Liver (tissue), 9 donors: ENCODE measurements around the gene RPS3. TPM values are rescaled to one million over a fixed set of nuclear protein-coding genes. Genes with fewer than 3 reads are reported as not detected.

Source experiments
- DNase-seq: peaks from one replicate; pipeline ENCODE4 v3.0.0-alpha.2; 2017; ENCODE audit warnings: low spot score
- H3K27ac ChIP-seq, 2 donors: one replicate each; pipeline ENCODE4 v1.7.0; 2013; ENCODE audit warnings: inconsistent platforms in 2 of 2, low read length in 2 of 2, control low read depth in 1 of 2, low read depth in 1 of 2, mild to moderate bottlenecking in 1 of 2
- H3K27me3 ChIP-seq, 4 donors: one replicate each; pipeline versions ENCODE4 v1.6.1 to v1.7.0; 2013; ENCODE audit warnings: low read length in 3 of 4, inconsistent platforms in 1 of 4, mild to moderate bottlenecking in 1 of 4, moderate library complexity in 1 of 4; ENCODE audit not compliant: control insufficient read depth in 4 of 4, insufficient read depth in 4 of 4
- H3K36me3 ChIP-seq, 4 donors: one replicate each; pipeline versions ENCODE4 v1.6.1 to v1.7.0; 2013; ENCODE audit warnings: low read length in 3 of 4, mild to moderate bottlenecking in 3 of 4, low read depth in 1 of 4, moderate library complexity in 1 of 4; ENCODE audit not compliant: control insufficient read depth in 4 of 4, insufficient read depth in 3 of 4
- H3K4me1 ChIP-seq, 4 donors: one replicate each; pipeline versions ENCODE4 v1.6.1 to v1.7.0; 2013; ENCODE audit warnings: low read length in 3 of 4, mild to moderate bottlenecking in 3 of 4, moderate library complexity in 1 of 4; ENCODE audit not compliant: control insufficient read depth in 4 of 4, insufficient read depth in 4 of 4
- H3K4me3 ChIP-seq, 3 donors: one replicate each; pipeline versions ENCODE4 v1.6.1 to v1.7.0; 2013; ENCODE audit warnings: low read length in 3 of 3, control low read depth in 1 of 3, low read depth in 1 of 3, mild to moderate bottlenecking in 1 of 3
- H3K9ac ChIP-seq, 2 donors: one replicate each; pipeline ENCODE4 v1.7.0; 2013; ENCODE audit warnings: low read length in 2 of 2, mild to moderate bottlenecking in 2 of 2, moderate library complexity in 2 of 2, control low read depth in 1 of 2, low read depth in 1 of 2
- H3K9me3 ChIP-seq, 4 donors: one replicate each; pipeline versions ENCODE4 v1.6.1 to v1.7.0; 2013; ENCODE audit warnings: low read length in 3 of 4; ENCODE audit not compliant: control insufficient read depth in 4 of 4
- EGR1 ChIP-seq, 2 donors: IDR thresholded peaks; 2 replicates each; pipeline ENCODE4 v1.6.1; 2016 to 2018; ENCODE audit warnings: antibody characterized with exemption in 2 of 2, low read depth in 2 of 2
- FOXA1 ChIP-seq: IDR thresholded peaks from 2 replicates; pipeline ENCODE4 v1.6.1; 2016; ENCODE audit warnings: antibody characterized with exemption
- FOXA2 ChIP-seq: IDR thresholded peaks from 2 replicates; pipeline ENCODE4 v1.6.1; 2016; ENCODE audit warnings: antibody characterized with exemption
- GABPA ChIP-seq, 2 donors: IDR thresholded peaks in 1 of 2; conservative IDR thresholded peaks in 1 of 2; 2 replicates each; pipeline ENCODE4 v1.6.1; 2016; ENCODE audit warnings: antibody characterized with exemption in 2 of 2, mild to moderate bottlenecking in 1 of 2, moderate library complexity in 1 of 2
- HNF4A ChIP-seq, 2 donors: conservative IDR thresholded peaks; 2 replicates each; pipeline ENCODE4 v1.6.1; 2016; ENCODE audit warnings: antibody characterized with exemption in 2 of 2, mild to moderate bottlenecking in 2 of 2
- HNF4G ChIP-seq: IDR thresholded peaks from 2 replicates; pipeline ENCODE4 v1.6.1; 2016; ENCODE audit warnings: antibody characterized with exemption
- JUND ChIP-seq, 2 donors: IDR thresholded peaks; 2 replicates each; pipeline ENCODE4 v1.6.1; 2016; ENCODE audit warnings: antibody characterized with exemption in 2 of 2
- NR2F2 ChIP-seq: IDR thresholded peaks from 2 replicates; pipeline ENCODE4 v1.6.1; 2016; ENCODE audit warnings: antibody characterized with exemption
- RAD21 ChIP-seq, 2 donors: IDR thresholded peaks; 2 replicates each; pipeline ENCODE4 v1.6.1; 2016; ENCODE audit warnings: antibody characterized with exemption in 2 of 2, mild to moderate bottlenecking in 2 of 2
- RXRA ChIP-seq, 2 donors: IDR thresholded peaks; 2 replicates each; pipeline ENCODE4 v1.6.1; 2017 to 2018; ENCODE audit warnings: antibody characterized with exemption in 2 of 2, mild to moderate bottlenecking in 1 of 2
- SP1 ChIP-seq: IDR thresholded peaks from 2 replicates; pipeline ENCODE4 v1.6.1; 2018; ENCODE audit warnings: antibody characterized with exemption, mild to moderate bottlenecking
- TAF1 ChIP-seq: conservative IDR thresholded peaks from 2 replicates; pipeline ENCODE4 v1.6.1; 2016; ENCODE audit warnings: antibody characterized with exemption, mild to moderate bottlenecking
- YY1 ChIP-seq: IDR thresholded peaks from 2 replicates; pipeline ENCODE4 v1.6.1; 2016; ENCODE audit warnings: antibody characterized with exemption, mild to moderate bottlenecking
- WGBS: extraction: QIAGEN DNeasy Blood & Tissue Kit; methylation state at CpG from one replicate; pipeline ENCODE4 v1.1.7; 2013; 5-methylcytosine and 5-hydroxymethylcytosine counted together
- polyA plus RNA-seq, 2 donors: library from polyadenylated mRNA; stranded (reverse) in 1 of 2; unstranded in 1 of 2; fragments of 200-250 nt in 1 of 2; fragments of >200 nt in 1 of 2; fragmentation: Nextera tagmentation in 1 of 2; extraction: Ambion mirVana in 1 of 2; gene quantifications; one replicate each; pipeline versions ENCODE4 v1.2.1 to v1.2.3, GENCODE V29; 2013 to 2015
- total RNA-seq, 2 donors: library from RNA; depleted of rRNA; stranded (reverse); fragments of >200 nt; gene quantifications; one replicate each; pipeline ENCODE4 v1.2.3, GENCODE V29; 2014
- TF ChIP-seq, protein P1 (sequence below): IDR thresholded peaks from 2 replicates; pipeline ENCODE4 v1.6.1; 2016; ENCODE audit warnings: antibody characterized with exemption, mild to moderate bottlenecking
- TF ChIP-seq, protein P2 (sequence below): IDR thresholded peaks from 2 replicates; pipeline ENCODE4 v1.6.1; 2016; ENCODE audit warnings: antibody characterized with exemption
- TF ChIP-seq, protein P3 (sequence below): IDR thresholded peaks from 2 replicates; pipeline ENCODE4 v1.6.1; 2016; ENCODE audit warnings: antibody characterized with exemption
- TF ChIP-seq, protein P4 (sequence below): IDR thresholded peaks from 2 replicates; pipeline ENCODE4 v1.6.1; 2016; ENCODE audit warnings: antibody characterized with exemption
- donor health status: healthy.
- donor health status: healthy.
- donor health status: healthy.
- donor health status: healthy.
- donor health status: healthy.

RPS3 gene
- total and polyA plus RNA-seq, 4 donors = 289 to 1,115 (median 492) TPM

DNA sequence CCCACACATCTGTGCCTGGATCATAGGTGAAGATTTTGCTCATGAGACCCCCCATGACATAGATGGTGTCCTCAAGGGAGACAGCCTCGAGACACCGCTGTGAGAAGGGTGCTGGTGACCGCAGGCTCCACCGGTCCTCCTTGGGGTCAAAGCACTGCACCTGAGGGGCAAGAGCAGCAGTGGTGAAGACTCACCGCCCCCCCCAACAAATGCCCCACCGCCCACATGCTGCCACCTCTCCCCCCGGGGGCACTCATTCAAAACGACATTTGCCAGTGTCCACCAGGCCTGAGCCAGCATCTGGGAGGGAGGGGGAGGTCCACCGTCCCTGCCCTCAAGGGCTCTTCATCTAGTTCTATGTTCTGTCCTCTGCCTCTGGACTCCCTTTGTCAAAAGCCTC, 24.4 kb downstream of the RPS3 start:
- 92% methylated on average over 9 of the region's 9 CpGs for WGBS
- Histone ChIP-seq H3K9me3 (no peaks in the 10 kb centered on the region), H3K27me3 (peaks cover 0 to under 1% (median 0%) of the 10 kb centered on the region in 4 donors), H3K27ac (no peak overlapping the region), H3K36me3 (no peaks in the 10 kb centered on the region), H3K4me3 (no peak overlapping the region), H3K9ac (no peak overlapping the region), H3K4me1 (peaks cover 4 to 14% (median 10%) of the 10 kb centered on the region in 4 donors)
- no peak for DNase-seq
- TF ChIP-seq, protein P1, sequence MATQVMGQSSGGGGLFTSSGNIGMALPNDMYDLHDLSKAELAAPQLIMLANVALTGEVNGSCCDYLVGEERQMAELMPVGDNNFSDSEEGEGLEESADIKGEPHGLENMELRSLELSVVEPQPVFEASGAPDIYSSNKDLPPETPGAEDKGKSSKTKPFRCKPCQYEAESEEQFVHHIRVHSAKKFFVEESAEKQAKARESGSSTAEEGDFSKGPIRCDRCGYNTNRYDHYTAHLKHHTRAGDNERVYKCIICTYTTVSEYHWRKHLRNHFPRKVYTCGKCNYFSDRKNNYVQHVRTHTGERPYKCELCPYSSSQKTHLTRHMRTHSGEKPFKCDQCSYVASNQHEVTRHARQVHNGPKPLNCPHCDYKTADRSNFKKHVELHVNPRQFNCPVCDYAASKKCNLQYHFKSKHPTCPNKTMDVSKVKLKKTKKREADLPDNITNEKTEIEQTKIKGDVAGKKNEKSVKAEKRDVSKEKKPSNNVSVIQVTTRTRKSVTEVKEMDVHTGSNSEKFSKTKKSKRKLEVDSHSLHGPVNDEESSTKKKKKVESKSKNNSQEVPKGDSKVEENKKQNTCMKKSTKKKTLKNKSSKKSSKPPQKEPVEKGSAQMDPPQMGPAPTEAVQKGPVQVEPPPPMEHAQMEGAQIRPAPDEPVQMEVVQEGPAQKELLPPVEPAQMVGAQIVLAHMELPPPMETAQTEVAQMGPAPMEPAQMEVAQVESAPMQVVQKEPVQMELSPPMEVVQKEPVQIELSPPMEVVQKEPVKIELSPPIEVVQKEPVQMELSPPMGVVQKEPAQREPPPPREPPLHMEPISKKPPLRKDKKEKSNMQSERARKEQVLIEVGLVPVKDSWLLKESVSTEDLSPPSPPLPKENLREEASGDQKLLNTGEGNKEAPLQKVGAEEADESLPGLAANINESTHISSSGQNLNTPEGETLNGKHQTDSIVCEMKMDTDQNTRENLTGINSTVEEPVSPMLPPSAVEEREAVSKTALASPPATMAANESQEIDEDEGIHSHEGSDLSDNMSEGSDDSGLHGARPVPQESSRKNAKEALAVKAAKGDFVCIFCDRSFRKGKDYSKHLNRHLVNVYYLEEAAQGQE = no peak
- no peak for TF ChIP-seq JUND (IDR thresholded peaks at IDR 0.05)
- no peak for TF ChIP-seq RXRA (IDR thresholded peaks at IDR 0.05)
- no peak for TF ChIP-seq HNF4G
- no peak for TF ChIP-seq HNF4A (conservative IDR thresholded peaks at IDR 0.05)
- TF ChIP-seq NR2F2 = no peak
- no peak for TF ChIP-seq EGR1 (IDR thresholded peaks at IDR 0.05; ENCODE audit: low read depth in 2 of 2)
- TF ChIP-seq TAF1 = no peak
- no peak for TF ChIP-seq RAD21 (IDR thresholded peaks at IDR 0.05)
- TF ChIP-seq, protein P2, sequence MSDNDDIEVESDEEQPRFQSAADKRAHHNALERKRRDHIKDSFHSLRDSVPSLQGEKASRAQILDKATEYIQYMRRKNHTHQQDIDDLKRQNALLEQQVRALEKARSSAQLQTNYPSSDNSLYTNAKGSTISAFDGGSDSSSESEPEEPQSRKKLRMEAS = no peak
- no peak for TF ChIP-seq SP1

DNA sequence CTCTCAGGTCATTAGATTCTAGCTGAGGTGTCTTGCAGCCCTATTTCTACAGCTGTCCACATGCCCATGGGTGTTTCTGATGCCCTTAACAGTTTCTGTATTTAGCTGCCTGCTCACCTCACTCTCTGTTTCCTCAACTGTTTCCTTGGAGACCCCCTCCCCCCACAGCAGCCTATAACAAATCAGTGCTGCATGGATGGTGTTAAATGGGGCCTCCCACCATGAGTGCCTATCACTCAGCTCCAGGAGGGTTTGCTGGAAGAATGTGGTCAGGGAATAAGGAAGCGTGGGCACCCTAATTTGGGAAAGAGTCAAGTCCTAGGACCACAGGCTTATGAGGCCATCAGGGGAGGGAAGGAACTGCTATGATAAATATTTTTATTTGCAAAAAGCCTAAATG, 25.1 kb downstream of the RPS3 start:
- 97% methylated on average over 1 of the region's 1 CpG for WGBS
- Histone ChIP-seq H3K4me3 (no peak overlapping the region), H3K9ac (no peak overlapping the region), H3K36me3 (no peaks in the 10 kb centered on the region), H3K9me3 (peaks cover 0 to 2% (median 0%) of the 10 kb centered on the region in 4 donors), H3K4me1 (peaks cover 4 to 15% (median 10%) of the 10 kb centered on the region in 4 donors), H3K27ac (no peak overlapping the region), H3K27me3 (peaks cover 0 to 6% (median 2%) of the 10 kb centered on the region in 4 donors)
- TF ChIP-seq NR2F2 (no peak), EGR1 (IDR thresholded peaks at IDR 0.05; ENCODE audit: low read depth in 2 of 2) (no peak), HNF4A (conservative IDR thresholded peaks at IDR 0.05) (no peak), FOXA1 (no peak), JUND (IDR thresholded peaks at IDR 0.05) (no peak), TAF1 (no peak), RAD21 (IDR thresholded peaks at IDR 0.05) (no peak), FOXA2 (no peak), HNF4G (no peak), SP1 (no peak), RXRA (IDR thresholded peaks at IDR 0.05) (no peak), GABPA (IDR thresholded peaks at IDR 0.05 in 1 of 2, conservative IDR thresholded peaks at IDR 0.05 in 1 of 2) (no peak), YY1 (no peak)
- TF ChIP-seq, protein P3, sequence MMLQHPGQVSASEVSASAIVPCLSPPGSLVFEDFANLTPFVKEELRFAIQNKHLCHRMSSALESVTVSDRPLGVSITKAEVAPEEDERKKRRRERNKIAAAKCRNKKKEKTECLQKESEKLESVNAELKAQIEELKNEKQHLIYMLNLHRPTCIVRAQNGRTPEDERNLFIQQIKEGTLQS = no peak
- TF ChIP-seq, protein P4, sequence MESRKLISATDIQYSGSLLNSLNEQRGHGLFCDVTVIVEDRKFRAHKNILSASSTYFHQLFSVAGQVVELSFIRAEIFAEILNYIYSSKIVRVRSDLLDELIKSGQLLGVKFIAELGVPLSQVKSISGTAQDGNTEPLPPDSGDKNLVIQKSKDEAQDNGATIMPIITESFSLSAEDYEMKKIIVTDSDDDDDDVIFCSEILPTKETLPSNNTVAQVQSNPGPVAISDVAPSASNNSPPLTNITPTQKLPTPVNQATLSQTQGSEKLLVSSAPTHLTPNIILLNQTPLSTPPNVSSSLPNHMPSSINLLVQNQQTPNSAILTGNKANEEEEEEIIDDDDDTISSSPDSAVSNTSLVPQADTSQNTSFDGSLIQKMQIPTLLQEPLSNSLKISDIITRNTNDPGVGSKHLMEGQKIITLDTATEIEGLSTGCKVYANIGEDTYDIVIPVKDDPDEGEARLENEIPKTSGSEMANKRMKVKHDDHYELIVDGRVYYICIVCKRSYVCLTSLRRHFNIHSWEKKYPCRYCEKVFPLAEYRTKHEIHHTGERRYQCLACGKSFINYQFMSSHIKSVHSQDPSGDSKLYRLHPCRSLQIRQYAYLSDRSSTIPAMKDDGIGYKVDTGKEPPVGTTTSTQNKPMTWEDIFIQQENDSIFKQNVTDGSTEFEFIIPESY = no peak
- TF ChIP-seq, protein P1 = no peak
- DNase-seq = no peak
